NCI-H345 (cell line): ENCODE measurements around the gene RNF215.

ENCODE experiments used
- DNase-seq: peaks from one replicate; lab custom pipeline; 2025; lab: John Stamatoyannopoulos, UW

The RNF215 gene

GRCh38 chr22:30332551-30332950 is 54.7 kb downstream of the RNF215 start:
- DNase-seq = no peak
